GM12874 (cell line): ENCODE results near the gene TIMP1.

Experiments used
- CTCF ChIP-seq: IDR thresholded peaks from 2 replicates; pipeline ENCODE4 v1.5.1; 2011; ENCODE audit warnings: low read depth, mild to moderate bottlenecking, control low read depth, low read length, moderate library complexity; ENCODE audit not compliant: insufficient read depth

Gene TIMP1

DNA sequence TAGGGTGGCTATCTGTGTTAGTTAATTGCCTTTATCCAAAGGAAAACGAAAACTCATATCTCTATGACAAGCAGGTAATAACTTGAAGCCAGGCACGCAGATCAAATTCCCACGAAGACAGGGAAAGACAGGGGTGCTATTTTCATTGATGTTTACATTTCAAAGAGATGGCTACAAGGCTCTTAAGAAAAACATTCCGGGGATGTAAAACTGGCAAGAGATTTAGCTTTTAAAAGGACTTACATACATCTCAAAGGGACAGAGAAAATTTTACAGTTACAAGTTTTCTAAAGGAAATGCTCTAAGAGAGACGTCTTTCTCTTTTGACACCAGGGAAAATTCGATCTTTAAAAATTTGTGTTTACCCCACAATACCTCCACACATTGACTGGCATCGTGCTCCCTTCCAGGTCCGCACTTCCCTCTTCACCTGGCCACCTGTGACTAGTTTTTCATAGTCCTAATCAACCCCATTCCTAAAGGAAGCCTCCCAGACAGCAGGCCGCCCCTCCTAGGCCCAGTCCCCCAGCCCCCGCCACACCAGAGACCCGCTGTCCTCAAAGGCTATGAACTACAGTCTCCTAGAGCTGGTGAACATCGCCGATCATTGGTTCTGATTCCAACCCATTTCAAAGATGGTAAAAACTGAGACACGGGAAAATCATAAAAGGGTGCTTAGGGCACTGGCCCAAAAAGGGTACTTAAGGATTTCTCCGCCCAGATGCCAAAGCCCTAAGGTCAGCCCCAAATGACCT is 21.9 kb upstream of the TIMP1 start:
- TF ChIP-seq CTCF, result no peak

DNA sequence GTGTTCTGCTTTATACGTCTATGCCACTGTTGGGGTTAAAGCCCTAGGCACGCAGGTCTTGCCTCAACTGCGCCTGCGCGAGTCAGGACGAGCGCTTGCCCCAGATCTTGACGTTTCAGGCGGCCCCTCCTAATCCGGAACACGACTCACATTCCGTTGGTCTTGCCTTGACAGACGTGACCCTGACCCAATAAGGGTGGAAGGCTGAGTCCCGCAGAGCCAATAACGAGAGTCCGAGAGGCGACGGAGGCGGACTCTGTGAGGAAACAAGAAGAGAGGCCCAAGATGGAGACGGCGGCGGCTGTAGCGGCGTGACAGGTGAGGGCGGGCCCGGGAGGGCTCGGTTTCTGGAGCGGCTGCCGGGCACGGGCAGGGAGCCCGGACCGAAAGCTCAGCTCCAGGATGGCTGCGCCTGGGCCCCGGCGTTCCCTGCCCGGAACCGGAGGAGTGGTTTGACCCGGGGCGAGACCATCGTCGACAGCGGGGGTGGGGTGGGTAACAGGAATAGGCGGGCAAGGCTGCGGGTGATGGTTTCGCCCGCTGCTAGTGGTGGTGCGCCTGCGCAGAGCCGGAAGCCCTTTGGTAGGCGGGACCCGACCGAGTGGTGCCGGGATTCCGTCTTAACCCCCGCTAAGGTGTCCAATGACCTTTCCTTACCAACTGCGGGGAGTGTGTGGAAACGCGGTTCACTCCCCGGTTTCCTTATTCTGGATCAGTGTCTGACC is 21.1 kb upstream of the TIMP1 start, which contains the start of gene ARAF:
ARAF (plus strand) TSS at position 272 of the 725 bp plus-strand sequence. CDS start 1,763 bp downstream, outside the sequence.
- no peak for TF ChIP-seq CTCF

GRCh38 chrX:47561659-47562151 is 20.5 kb upstream of the TIMP1 start:
- no peak for TF ChIP-seq CTCF

- TF ChIP-seq CTCF, result peak; percentile 29; the same call in 1 of the 2 replicates
Measured at GRCh38 chrX:47562615-47563243, 19.5 kb upstream of the TIMP1 start.

DNA sequence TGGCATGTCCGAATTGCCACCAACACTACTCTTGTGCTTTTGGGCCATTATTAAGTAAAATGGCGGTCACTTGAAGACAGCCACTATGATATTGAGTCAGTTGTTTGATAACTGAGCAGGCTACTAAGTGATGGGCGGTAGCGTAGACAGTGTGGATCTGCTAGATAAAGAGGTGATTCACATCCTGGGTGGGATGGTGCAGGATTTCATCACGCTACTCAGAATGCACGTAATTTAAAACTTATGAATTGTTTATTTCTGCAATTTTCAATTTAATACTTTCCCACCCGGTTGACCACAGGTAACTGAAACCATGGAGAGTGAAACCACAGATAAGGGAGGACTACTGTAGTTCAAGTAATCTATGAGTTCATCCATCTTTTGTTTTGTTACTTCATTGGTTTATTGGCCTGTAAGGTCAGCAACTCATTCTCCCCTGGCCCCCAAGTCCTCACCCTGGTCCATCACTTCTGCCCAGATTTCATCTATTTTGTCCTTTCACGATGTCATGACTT is 18.4 kb upstream of the TIMP1 start:
- no peak for TF ChIP-seq CTCF

- no peak for TF ChIP-seq CTCF
Measured at GRCh38 chrX:47564438-47565085, 17.7 kb upstream of the TIMP1 start.
